Activated T-cell treated with anti-CD3 and anti-CD28 coated beads, Interleukin-2, amount 50 U/mL, for 4 hours (primary cell): Measurements from ENCODE around the gene VSIG8. TPM values are rescaled to one million over a fixed set of nuclear protein-coding genes. Genes with fewer than 3 reads are reported as not detected.

Source experiments
- ATAC-seq, 2 donors: fragments of 200-7000 bp; cut with Tn5 transposase; one replicate each; pipeline ENCODE4 v1.10.0; 2021
- DNase-seq: peaks from one replicate; pipeline ENCODE4 v3.0.0-alpha.2; 2020
- H3K27me3 Mint-ChIP-seq: one replicate; pipeline ENCODE4 v1.8.0; 2021; ENCODE audit warnings: low read depth, mixed read lengths
- H3K36me3 Mint-ChIP-seq: one replicate; pipeline ENCODE4 v1.8.0; 2022; ENCODE audit warnings: mixed read lengths; ENCODE audit not compliant: insufficient read depth
- H3K4me1 Mint-ChIP-seq: one replicate; pipeline ENCODE4 v1.8.0; 2021; ENCODE audit warnings: low read depth, mixed read lengths
- H3K4me3 Mint-ChIP-seq: one replicate; pipeline ENCODE4 v1.8.0; 2021; ENCODE audit warnings: mild to moderate bottlenecking, moderate library complexity, mixed read lengths
- H3K9me3 Mint-ChIP-seq: one replicate; pipeline ENCODE4 v1.8.0; 2021; ENCODE audit warnings: mixed read lengths
- total RNA-seq, 3 donors: library from RNA; stranded (reverse); gene quantifications; one replicate each; pipeline ENCODE4 v1.2.1, GENCODE V29; 2021

Gene VSIG8
- total RNA-seq, 3 donors from 2014 or later = not detected

- no peak for ATAC-seq
- DNase-seq = no peak
- Mint-ChIP-seq H3K27me3 (no peaks in the 10 kb centered on the region), H3K36me3 (no peaks in the 10 kb centered on the region), H3K4me3 (no peak overlapping the region), H3K4me1 (peaks cover 13% of the 10 kb centered on the region), H3K9me3 (no peaks in the 10 kb centered on the region)
Observed at GRCh38 chr1:159892944-159893343, 30.5 kb upstream of the VSIG8 start.

- Mint-ChIP-seq H3K36me3 (no peaks in the 10 kb centered on the region), H3K27me3 (no peaks in the 10 kb centered on the region), H3K9me3 (no peaks in the 10 kb centered on the region), H3K4me1 (peaks cover 13% of the 10 kb centered on the region), H3K4me3 (no peak overlapping the region)
- DNase-seq (peak; percentile 59), ATAC-seq (peak; percentile 94 to 98)
Observed at GRCh38 chr1:159891275-159892157, 29.1 kb upstream of the VSIG8 start.

- Mint-ChIP-seq H3K4me1 (peaks cover 13% of the 10 kb centered on the region), H3K27me3 (no peaks in the 10 kb centered on the region), H3K36me3 (no peaks in the 10 kb centered on the region), H3K9me3 (no peaks in the 10 kb centered on the region), H3K4me3 (no peak overlapping the region)
- DNase-seq (no peak), ATAC-seq (no peak)
Observed at GRCh38 chr1:159890390-159890789, 27.9 kb upstream of the VSIG8 start.

GRCh38 chr1:159889821-159890252 lies 27.4 kb upstream of the VSIG8 start:
- H3K4me3 Mint-ChIP-seq = no peak overlapping the region
- peaks cover 13% of the 10 kb centered on the region for H3K4me1 Mint-ChIP-seq
- ATAC-seq (peak in 1 of 2 donors; percentile 42), DNase-seq (no peak)
- H3K27me3 Mint-ChIP-seq = no peaks in the 10 kb centered on the region
- H3K36me3 Mint-ChIP-seq = no peaks in the 10 kb centered on the region
- no peaks in the 10 kb centered on the region for H3K9me3 Mint-ChIP-seq

- no peaks in the 10 kb centered on the region for H3K27me3 Mint-ChIP-seq
- peaks cover 13% of the 10 kb centered on the region for H3K4me1 Mint-ChIP-seq
- H3K4me3 Mint-ChIP-seq = no peak overlapping the region
- H3K36me3 Mint-ChIP-seq = no peaks in the 10 kb centered on the region
- ATAC-seq (no peak), DNase-seq (no peak)
- H3K9me3 Mint-ChIP-seq = no peaks in the 10 kb centered on the region
Observed at GRCh38 chr1:159889202-159889601, 26.7 kb upstream of the VSIG8 start.

GRCh38 chr1:159884296-159884695 lies 21.8 kb upstream of the VSIG8 start:
- ATAC-seq (no peak), DNase-seq (no peak)
- Mint-ChIP-seq H3K4me1 (no peaks in the 10 kb centered on the region), H3K36me3 (no peaks in the 10 kb centered on the region), H3K4me3 (no peak overlapping the region), H3K27me3 (no peaks in the 10 kb centered on the region), H3K9me3 (no peaks in the 10 kb centered on the region)

GRCh38 chr1:159883134-159883533 lies 20.7 kb upstream of the VSIG8 start:
- ATAC-seq (no peak), DNase-seq (no peak)
- Mint-ChIP-seq H3K4me1 (no peaks in the 10 kb centered on the region), H3K4me3 (no peak overlapping the region), H3K36me3 (no peaks in the 10 kb centered on the region), H3K9me3 (no peaks in the 10 kb centered on the region), H3K27me3 (peaks cover 2% of the 10 kb centered on the region)

GRCh38 chr1:159882527-159882862 lies 20.0 kb upstream of the VSIG8 start:
- no peak overlapping the region for H3K4me3 Mint-ChIP-seq
- no peak for DNase-seq
- no peak for ATAC-seq
- H3K4me1 Mint-ChIP-seq = no peaks in the 10 kb centered on the region
- H3K36me3 Mint-ChIP-seq = no peaks in the 10 kb centered on the region
- no peaks in the 10 kb centered on the region for H3K9me3 Mint-ChIP-seq
- H3K27me3 Mint-ChIP-seq = peaks cover 2% of the 10 kb centered on the region

- Mint-ChIP-seq H3K9me3 (no peaks in the 10 kb centered on the region), H3K27me3 (peaks cover 2% of the 10 kb centered on the region), H3K4me3 (no peak overlapping the region), H3K4me1 (no peaks in the 10 kb centered on the region), H3K36me3 (no peaks in the 10 kb centered on the region)
- ATAC-seq (no peak), DNase-seq (peak; percentile 23)
Observed at GRCh38 chr1:159881622-159882526, 19.4 kb upstream of the VSIG8 start.

GRCh38 chr1:159880430-159880829 lies 18.0 kb upstream of the VSIG8 start:
- Mint-ChIP-seq H3K27me3 (peaks cover 2% of the 10 kb centered on the region), H3K36me3 (no peaks in the 10 kb centered on the region), H3K4me1 (no peaks in the 10 kb centered on the region), H3K9me3 (no peaks in the 10 kb centered on the region), H3K4me3 (no peak overlapping the region)
- no peak for DNase-seq
- ATAC-seq = no peak

- Mint-ChIP-seq H3K4me3 (no peak overlapping the region), H3K36me3 (no peaks in the 10 kb centered on the region), H3K9me3 (no peaks in the 10 kb centered on the region), H3K4me1 (no peaks in the 10 kb centered on the region), H3K27me3 (peaks cover 2% of the 10 kb centered on the region)
- ATAC-seq = no peak
- no peak for DNase-seq
Observed at GRCh38 chr1:159879977-159880376, 17.5 kb upstream of the VSIG8 start.

GRCh38 chr1:159879136-159879535 lies 16.7 kb upstream of the VSIG8 start:
- no peak for ATAC-seq
- H3K9me3 Mint-ChIP-seq = no peaks in the 10 kb centered on the region
- no peaks in the 10 kb centered on the region for H3K4me1 Mint-ChIP-seq
- no peak overlapping the region for H3K4me3 Mint-ChIP-seq
- peaks cover 5% of the 10 kb centered on the region for H3K27me3 Mint-ChIP-seq
- H3K36me3 Mint-ChIP-seq = peaks cover 1% of the 10 kb centered on the region
- no peak for DNase-seq

GRCh38 chr1:159877695-159878444 lies 15.4 kb upstream of the VSIG8 start:
- H3K27me3 Mint-ChIP-seq = peaks cover 6% of the 10 kb centered on the region
- no peaks in the 10 kb centered on the region for H3K9me3 Mint-ChIP-seq
- ATAC-seq (no peak), DNase-seq (no peak)
- H3K4me1 Mint-ChIP-seq = no peaks in the 10 kb centered on the region
- H3K4me3 Mint-ChIP-seq = no peak overlapping the region
- H3K36me3 Mint-ChIP-seq = peaks cover 2% of the 10 kb centered on the region

- Mint-ChIP-seq H3K4me1 (no peaks in the 10 kb centered on the region), H3K4me3 (no peak overlapping the region)
Observed at GRCh38 chr1:159873530-159874143, 11.2 kb upstream of the VSIG8 start.

More at GRCh38 chr1:159873530-159874143, 11.2 kb upstream of the VSIG8 start:
- Mint-ChIP-seq H3K27me3 (peaks cover 4% of the 10 kb centered on the region), H3K9me3 (no peaks in the 10 kb centered on the region), H3K36me3 (peaks cover 5% of the 10 kb centered on the region)
- DNase-seq (no peak), ATAC-seq (no peak)
